ENCODE measurements around the gene CNMD.
"Not testable (repeated sequence)": the region's sequence is repeated elsewhere in the genome, so short reads cannot be mapped to it uniquely, and the experiment has no call there.

The CNMD gene

DNA sequence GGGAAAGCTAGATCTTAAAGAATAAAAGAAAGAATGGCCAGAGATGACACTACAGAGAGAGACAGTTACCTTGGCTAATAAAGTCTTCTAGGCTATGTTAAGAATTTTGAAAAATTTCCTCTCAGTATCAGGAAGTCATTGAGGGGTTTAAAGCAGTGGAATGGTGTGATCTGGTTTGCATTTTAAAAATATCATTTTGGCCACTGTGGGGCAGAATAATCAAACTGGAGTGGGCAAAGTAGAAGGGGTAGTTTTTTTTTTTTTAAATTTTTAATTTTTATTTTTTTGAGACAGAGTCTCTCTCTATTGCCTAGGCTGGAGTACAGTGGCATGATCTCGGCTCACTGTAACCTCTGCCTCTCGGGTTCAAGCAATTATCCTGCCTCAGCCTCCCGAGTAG, 4.4 kb upstream of the CNMD start:
- no peak for DNase-seq

DNA sequence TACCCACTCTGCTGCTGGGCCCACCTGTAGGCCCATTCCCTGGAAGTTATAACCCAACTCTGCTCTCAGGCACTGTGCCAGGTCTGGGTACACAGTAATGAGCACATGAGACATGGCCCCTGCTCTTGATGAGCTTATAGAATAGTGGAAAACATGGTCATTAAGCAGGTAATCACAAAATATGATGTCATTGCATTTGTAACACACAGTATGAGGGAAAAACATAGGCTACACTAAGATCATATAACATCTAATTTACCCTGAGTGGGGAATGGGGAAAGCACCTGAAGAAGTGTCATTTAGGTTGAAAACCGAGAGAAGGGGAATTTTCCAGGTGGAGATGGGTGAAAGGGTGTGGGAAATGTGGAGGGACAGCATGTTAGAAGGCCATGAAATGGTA, 3.9 kb upstream of the CNMD start:
- DNase-seq = no peak

DNA sequence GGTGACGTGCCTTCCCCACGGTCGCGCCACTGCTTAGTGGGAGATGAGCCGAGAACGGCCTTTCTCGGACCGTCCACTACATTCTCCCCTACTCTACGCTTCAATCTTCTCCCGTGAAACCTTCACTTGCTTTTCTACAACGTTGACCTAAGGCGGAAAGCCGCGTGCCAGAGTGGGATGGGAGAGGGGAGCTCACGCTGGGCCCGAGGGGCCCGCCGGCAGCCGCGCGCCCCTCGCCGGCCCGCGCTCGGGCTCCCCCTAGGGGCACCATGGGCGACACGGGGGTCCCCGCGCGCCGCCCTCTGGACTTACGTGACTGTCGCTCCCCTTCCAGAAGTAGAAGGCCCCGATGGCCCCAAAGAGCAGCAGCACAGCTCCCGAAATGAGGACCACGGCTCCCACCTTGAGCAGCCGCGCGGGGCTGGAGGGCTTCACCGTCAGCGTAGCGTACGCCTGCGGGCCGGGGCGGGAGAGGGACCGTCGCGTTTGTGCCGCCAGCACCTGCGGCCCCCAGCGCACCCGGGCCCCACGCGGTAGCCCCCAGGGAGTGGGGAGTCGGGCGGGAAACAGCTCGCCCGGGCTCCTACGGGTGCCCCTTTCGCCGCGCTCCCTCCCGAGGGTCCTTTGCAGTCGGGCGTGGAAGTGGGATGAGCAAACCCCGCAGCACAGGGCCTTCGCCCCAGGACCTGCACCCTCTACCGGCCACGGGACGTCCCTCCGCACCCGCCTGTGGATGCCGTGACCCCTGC, 727 bp downstream of the CNMD start:
- DNase-seq = no peak

DNA sequence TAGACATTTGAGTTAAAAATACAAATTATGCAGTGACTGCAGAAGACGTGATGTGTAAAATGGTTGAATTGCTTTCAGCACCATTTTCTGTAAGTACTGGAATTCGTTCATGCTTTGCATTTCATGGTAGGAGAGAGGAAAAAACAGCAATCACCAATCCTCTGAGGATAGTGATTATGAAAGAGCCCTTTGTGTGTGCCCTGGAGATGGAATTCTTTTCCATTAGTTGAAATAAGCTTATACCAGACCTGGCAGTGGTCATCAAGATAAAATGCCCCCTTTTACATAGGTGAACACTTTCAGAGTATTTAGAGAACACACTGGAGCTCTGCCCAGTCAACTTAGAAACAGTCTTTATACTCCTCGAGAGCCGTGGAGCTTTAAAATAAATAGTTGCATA, 1.7 kb downstream of the CNMD start:
- no peak for DNase-seq

DNA sequence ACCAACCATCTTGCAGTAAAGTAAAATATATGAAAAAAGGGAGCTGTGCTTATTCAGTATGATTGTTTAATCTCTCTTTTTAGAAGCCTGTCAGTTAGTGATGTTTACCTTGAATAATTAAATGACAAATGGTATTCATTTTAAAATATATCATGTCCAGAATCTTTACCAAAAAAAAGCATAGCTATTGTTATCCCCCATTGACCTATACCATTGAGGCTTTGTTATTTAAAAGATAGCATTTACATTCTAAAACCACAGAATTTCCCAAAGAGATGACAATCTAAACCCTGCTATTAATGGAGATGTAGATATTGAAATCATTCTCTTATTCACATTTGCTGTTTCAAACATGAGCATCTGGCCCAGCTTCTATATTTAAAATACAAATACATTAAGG, 2.2 kb downstream of the CNMD start:
- no peak for DNase-seq

DNA sequence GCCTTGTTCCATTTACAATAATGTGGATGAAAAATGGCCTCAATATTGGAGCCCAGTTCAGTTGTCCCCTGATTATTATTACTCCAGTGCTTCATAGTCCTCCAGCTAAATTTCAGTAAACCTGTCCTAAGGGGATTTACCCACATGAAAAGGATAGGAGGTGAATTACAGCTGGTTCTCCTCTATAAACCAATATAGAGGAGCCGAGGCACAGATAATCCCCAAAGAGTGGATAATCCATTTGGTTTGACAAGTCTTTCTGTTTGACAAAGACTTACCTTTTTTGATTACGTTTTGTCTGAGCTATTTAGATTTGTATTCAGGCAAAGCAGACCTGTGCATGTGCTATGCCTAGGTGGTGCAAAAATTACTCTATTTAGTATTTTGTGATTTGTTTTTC, 2.7 kb downstream of the CNMD start:
- no peak for DNase-seq

DNA sequence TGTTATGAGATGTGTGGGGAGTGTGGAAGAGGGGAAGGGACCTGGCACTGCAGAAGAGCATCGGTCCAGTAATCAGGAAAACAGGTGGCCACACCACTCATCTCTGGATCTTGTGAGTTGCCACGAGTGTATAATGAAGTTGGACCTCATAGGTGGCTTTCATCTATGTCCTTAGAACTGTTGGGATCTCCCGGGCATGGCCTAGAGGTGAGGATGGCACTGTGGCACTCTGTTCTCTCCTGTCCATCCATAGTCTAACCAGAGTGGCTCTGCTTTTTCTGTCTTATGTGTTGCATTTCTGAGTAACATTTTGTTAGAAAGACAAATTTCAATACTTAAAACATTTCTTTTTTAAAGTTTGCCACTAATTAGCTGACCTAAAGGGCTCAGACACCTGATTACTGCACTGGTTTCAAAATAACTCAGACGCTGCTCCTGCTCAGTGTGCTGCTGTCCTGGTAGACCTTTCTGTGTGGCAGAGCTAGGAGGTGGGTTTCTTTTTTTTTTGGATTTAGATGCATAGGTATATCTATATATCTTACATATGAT, 5.5 kb downstream of the CNMD start:
- no peak for DNase-seq

DNA sequence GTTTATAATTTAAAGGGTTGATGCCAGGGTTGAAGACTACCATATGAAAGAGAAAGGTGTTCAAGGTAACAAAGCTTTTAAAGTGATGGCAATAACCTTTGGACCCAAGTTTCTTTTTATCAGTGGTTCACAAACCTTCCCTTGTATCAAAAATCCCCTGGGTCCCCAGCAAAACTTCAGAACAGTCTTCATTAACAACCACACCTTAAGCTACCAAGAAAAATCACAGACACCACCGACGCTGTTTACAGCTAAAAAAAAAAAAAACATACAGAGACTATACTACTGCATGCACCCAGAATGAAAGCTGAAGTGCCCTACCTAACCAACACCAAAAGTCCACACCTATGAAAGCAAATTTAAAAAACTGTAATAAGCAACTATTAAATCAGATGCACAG, 13.4 kb downstream of the CNMD start:
- DNase-seq = no peak

DNA sequence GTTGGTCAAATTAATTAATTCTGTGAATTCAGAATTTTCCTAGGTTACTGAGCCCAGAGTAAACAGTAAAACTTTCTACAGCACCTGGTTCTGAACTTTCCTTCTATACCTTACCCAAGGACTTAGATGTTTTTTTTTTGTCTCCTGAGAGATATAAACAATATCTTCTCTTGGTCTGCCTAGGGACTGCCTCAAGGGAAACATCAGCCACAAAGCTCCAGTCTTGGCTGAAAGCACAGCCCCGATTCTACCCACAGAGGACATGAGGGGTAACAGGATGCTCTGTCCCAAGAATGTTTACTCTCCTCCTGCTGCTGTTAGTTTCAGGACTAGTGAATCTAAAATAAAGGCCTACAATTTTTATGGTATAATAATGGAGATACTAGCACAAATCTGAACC, 14.3 kb downstream of the CNMD start:
- DNase-seq = no peak

DNA sequence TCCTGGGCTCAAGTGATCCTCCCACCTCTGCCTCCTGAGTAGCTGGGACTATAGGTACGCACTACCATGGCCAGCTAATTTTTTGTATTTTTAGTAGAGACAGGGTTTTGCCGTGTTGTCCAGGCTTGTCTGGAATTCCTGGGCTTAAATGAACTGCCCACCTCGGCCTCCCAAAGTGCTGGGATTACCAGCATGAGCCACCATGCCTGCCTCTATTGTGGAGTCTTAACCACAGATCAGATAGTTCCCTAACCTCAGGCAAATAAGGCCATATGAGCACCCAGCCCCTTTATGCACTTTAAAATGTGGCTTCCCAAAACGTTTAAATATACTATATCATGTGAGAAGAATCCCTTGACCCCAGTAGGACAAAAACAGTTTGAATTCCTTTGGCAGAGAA, 16.4 kb downstream of the CNMD start:
- no peak for DNase-seq

DNA sequence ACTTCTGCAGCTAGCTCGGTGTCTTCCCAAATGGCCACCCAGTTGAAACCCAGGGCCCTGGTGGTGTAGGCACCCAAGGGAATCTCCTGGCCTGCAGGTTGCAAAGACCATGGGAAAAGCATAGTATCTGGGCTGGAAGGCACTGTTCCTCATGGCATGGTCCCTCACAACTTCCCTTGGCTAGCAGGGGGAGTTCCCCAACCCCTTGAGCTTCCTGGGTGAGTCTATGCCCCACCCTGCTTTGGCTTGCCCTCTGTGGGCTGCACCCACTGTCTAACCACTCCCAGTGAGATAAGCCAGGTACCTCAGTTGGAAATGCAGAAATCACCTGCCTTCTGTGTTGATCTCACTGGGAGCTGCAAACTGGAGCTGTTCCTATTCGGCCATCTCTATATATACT, 18.3 kb downstream of the CNMD start:
- DNase-seq = not testable (repeated sequence)

DNA sequence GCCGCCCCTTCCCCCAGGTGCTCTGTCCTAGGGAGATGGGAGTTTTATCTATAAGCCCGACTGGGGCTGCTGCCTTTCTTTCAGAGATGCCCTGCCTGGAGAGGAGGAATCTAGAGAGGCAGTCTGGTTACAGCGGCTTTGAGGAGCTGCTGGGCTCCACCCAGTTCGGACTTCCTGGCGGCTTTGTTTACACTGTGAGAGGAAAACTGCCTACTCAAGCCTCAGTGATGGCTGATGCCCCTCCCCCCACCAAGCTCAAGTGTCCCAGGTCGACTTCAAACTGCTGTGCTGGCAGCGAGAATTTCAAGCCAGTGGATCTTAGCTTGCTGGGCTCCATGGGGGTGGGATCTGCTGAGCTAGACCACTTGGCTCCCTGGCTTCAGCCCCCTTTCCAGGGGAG, 18.7 kb downstream of the CNMD start:
- DNase-seq = not testable (repeated sequence)

DNA sequence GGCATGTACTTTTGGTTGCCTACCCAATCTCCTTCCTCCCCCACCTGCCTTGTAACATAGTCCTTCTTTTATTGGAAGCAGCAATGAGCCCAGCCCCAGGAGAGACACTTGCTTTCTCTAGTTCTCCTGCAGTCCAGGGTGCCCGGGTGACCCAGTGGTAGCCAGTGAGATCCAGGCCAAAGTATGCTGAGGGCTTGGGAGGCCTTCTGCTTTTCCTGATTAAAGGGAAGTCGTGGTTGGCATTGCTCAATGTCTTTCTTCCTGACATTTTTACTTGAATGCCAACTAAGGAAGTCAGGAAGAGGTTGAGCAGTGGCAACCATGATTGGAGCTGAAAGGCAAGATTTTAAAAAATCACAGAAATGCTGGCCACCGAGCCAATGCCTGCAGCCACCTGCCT, 25.7 kb downstream of the CNMD start:
- DNase-seq = no peak

DNA sequence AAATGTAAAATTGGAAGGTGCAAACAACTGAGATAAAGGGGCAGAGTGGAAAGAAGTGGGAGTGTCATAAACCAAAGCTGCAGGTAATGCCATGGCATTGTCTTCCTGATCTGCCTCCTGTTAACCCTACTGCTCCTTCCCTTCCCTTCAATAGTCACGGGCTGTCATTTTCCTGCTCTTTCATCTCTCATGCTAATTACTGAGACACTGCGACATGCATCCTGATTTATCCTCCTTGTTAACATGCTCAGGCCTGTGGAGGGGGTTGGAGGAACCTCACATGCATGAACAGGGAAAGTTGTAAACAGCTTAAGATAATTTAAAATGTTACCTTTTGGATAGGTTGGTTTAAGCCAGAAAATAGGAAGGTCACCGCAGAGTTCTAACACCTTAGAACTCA, 27.2 kb downstream of the CNMD start:
- DNase-seq = no peak

DNA sequence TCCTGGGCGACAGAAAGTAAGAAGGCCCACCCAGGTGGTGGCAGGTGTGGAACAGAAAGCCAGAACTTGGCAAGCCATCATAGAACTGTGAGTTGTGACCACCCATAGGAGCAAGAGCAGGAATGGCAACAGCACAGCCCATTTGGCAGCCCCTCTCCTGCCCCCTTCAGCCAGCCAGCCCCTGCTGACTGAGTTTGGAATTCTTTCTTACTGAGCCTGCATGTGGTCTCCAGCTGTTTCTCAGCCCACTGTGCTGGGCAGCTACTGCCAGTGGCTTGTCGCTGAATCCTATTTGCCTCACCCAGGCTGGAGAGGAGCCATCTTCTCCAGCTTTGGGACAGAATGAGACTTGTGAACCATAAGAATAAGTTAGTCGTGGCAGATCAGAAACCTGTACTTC, 28.3 kb downstream of the CNMD start:
- DNase-seq = no peak

DNA sequence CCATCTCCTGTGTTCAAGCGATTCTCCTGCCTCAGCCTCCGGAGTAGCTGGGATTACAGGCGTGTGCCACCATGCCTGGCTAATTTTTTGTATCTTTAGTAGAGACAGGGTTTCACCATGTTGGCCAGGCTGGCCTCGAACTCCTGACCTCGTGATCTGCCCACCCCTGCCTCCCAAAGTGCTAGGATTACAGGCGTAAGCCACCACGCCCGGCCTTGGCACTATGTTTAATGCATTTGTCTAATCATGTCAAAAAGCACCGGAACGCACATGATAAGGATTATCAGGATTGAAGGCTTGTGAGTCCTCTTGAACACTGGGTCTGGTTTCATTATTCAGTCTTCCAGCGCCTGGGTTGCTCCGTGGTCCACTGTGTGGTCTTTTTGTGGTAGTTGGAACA, 31.4 kb downstream of the CNMD start:
- not testable (repeated sequence) for DNase-seq

DNA sequence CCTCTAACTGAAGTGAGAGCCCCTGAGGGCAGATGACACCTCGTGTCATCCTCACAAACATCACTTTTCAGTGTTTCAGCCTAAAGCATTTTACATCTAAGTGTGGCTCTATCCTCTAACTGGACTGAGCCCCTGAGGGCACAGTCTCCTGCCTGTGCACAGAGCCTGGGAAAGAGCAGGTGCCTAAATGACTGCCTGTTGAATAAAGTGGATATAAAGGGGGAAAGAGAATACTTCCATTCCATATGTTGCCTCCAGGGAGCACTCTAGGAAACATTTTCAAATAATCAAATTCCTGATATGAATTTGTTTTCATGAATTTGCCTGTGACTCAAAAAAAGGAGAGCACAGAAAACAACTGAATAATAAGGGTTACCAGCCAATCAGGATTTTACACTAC, 32.2 kb downstream of the CNMD start:
- DNase-seq = no peak

DNA sequence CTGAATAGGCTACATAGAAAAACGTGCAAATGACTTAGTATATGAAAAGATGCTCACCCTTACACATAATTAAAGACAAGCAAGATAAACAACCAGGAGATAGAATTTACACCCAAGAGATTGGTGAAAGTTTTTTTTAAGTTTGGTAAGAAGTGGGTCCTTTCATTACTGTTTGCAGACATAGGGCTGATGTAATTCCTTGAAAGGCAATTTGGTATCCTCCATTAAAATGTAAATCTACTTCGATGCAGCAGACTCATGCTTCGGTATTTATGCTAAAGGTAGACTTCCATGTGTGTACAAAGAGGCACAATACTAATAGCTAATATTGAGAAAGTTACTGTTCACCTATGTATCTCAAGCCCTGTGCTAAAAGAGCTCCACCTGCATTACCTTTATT, 33.5 kb downstream of the CNMD start:
- DNase-seq = no peak

DNA sequence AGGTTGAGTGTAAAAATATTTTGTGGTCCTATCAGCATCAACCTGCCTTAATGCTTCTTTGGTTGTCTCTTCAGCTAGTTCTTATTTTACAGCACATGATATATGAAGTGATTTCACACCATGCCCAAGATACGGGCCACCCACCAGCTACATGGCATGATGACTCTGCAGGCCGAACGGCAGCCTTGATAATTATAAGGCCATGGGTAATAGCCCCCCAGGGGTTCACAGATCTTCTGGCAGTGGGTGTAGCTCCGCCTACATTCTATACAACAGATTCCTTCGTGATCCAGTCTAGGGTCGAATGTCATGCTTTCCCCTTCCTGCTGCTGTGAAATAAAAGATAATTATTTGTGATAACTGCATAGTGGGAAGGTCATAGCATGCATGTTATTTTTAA, 36.1 kb downstream of the CNMD start:
- DNase-seq = no peak

DNA sequence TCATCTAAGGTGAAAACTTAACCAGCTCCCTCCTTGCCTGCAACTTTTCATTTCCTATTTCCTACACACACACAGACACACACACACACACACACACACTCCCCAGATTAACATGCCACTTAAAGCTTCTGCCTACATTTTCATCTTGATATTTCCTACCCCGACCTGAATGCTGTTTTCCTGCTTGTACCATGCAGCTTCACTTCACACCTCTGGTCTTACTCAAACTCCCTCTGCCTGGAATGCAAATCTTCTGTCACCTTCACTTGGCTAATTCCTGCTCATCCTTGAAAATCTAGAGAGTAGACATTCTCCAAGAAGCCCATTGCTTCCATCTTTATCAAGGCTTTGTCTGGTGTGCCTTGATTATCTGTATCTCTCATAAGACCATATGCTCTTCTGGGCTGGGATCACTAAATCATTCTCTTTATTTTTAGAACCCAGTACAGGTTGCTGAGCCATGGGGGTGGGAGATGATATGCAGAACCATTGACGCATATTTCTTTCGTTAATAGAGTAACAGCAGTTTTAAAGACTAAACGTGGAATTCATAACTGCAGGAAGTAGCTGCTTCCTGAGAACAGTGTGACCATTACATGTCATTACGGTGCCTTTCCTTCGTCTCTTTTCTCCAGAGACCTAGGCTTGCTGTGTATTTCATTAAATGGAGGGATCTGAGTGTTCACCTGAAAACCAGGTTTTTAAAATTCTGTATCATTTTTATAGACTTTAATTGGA, 37.7 kb downstream of the CNMD start:
- no peak for DNase-seq

DNA sequence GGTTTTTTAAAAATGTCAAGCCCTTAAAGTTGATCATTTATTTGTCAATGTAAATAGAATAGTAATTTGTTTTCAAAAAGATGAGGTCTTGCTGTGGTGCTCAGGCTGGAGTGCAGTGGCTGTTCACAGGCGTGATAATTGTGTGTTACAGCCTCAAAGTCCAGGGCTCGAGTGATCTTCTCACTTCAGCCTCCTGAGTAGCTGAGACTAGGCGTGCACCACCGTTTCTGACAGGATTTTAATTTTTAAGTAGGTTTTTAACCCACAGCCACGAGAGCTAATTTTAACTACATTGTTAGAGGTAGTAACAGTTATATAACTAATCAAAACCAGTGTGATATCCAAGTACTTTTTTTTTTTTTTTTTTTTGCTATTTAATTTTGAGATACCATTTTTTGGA, 43.1 kb downstream of the CNMD start:
- no peak for DNase-seq

DNA sequence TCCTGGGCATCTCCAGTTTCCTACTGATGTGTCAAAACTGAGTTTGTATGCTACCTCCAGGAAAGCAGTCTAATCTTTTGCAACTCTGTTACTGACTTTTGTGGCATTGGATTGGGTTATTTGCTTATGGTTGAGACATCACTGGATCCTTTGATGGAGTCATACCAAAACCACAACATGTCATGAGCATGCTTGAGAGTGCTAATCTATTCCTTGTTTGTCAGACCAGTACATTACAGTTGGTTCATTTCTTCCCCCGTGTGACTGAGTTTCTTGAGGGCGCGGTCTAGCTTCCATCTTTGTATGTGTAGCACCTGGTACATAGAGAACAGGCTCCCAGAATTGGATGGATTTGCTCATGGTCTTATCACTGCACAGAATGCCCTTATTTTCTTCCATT, 43.8 kb downstream of the CNMD start:
- no peak for DNase-seq

DNA sequence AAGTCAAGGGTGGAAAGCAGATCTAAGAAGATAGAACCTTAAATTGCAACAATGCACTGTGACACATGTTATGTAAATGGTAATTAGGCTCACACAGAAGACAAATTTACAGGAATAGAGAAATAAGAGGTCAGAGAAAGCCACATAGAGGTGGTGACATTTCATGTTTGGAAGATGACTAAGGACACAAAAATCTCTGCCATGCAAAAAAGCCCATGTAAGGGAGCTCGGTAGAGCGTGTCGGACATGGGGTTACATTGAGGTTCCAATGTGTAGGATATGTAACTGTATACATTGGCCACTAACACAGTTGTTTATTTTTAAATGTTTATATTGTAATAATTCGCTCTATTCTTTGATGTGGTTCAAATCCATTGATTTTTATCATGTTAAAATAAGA, 53.2 kb downstream of the CNMD start:
- no peak for DNase-seq

DNA sequence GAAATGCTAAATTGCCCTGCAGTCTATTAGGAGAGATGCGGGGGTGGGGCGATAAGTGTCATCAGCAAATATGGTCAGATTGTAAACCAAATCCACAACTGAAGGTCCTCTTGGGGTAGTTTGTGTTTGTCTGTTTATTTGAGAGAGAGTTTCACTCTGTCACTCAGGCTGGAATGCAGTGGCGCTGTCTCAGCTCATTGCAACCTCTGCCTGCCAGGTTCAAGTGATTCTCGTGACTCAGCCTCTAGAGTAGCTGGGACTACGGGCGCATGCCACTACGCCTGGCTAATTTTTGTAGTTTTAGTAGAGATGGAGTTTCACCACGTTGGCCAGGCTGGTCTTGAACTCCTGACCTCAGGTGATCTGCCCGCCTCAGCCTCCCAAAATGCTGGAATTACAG, 53.8 kb downstream of the CNMD start:
- not testable (repeated sequence) for DNase-seq

DNA sequence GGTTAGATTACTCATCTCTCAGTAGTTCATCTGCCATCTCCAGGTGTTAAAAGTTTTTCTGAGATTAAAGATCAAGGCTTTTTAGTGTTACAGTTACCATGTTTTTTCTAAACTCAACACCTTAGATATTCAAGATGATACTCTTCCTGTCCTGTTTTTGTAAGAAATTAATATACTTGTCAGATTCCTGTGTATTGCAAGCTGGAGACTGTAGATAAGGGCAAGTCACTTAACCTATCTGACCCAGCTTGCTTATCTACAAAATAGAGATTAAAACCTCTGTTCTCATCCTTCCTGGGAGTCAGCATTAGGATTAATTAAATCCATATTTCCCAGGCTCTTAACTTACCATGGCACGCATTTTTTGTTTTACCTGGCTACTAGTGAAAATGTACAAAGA, 61.8 kb downstream of the CNMD start:
- DNase-seq = no peak
